Measurements from ENCODE around the gene ANKRD50.

- TF ChIP-seq GTF2F1 (IDR thresholded peaks at IDR 0.05; ENCODE audit: low read depth, low read length), result no peak
- no peak for TF ChIP-seq NFYB (IDR thresholded peaks at IDR 0.05; ENCODE audit: extremely low read depth, insufficient read length)
- no peak for TF ChIP-seq HCFC1 (IDR thresholded peaks at IDR 0.05; ENCODE audit: low read depth, low read length)
- TF ChIP-seq SMARCC2 (IDR thresholded peaks at IDR 0.05; ENCODE audit: low read depth), result no peak
- TF ChIP-seq RNF219 (CRISPR knock-in tag; IDR thresholded peaks at IDR 0.05), result no peak
These were observed 1.6 kb downstream of the ANKRD50 start for GRCh38 chr4:124710911-124711310.
